ENCODE measurements around the gene CEP164. TPM values are rescaled to one million over a fixed set of nuclear protein-coding genes. Genes with fewer than 3 reads are reported as not detected.

CEP164 gene
- total RNA-seq, 2 experiments from 2014 or later: 29.3 to 32.6 TPM

- Mint-ChIP-seq H3K27me3 (no peaks in the 10 kb centered on the region), H3K9me3 (no peaks in the 10 kb centered on the region), H3K27ac (no peak overlapping the region), H3K36me3 (no peaks in the 10 kb centered on the region), H3K4me3 (no peak overlapping the region), H3K4me1 (ENCODE audit: low read depth) (no peaks in the 10 kb centered on the region)
- no peak for DNase-seq
- intact Hi-C loops (cut with micrococcal nuclease): loop anchor here (10.0 kb wide), 1 partner anchor 95 kb away; no protein-coding TSS in a partner anchor
- ChIA-PET POLR2A (no interaction called here), CTCF (interaction anchor here (1.0 kb wide), 1 partner anchor 10 kb away, joined by 3 read pairs; no protein-coding TSS in a partner anchor)
Measured at GRCh38 chr11:117420143-117420485, 92.5 kb downstream of the CEP164 start.

GRCh38 chr11:117420598-117420997, 92.9 kb downstream of the CEP164 start:
- H3K9me3 Mint-ChIP-seq: no peaks in the 10 kb centered on the region
- no peaks in the 10 kb centered on the region for H3K27me3 Mint-ChIP-seq
- H3K27ac Mint-ChIP-seq: no peak overlapping the region
- intact Hi-C loops (cut with micrococcal nuclease): loop anchor here (10.0 kb wide), 1 partner anchor 94 kb away; no protein-coding TSS in a partner anchor
- no peak overlapping the region for H3K4me3 Mint-ChIP-seq
- DNase-seq: no peak
- ChIA-PET POLR2A (no interaction called here), CTCF (interaction anchor here (1.0 kb wide), 1 partner anchor 47 kb away, joined by 3 read pairs; no protein-coding TSS in a partner anchor)
- H3K4me1 Mint-ChIP-seq (ENCODE audit: low read depth): no peaks in the 10 kb centered on the region
- H3K36me3 Mint-ChIP-seq: no peaks in the 10 kb centered on the region

- H3K36me3 Mint-ChIP-seq: no peaks in the 10 kb centered on the region
- POLR2A ChIA-PET: no interaction called here
- intact Hi-C loops (cut with micrococcal nuclease): loop anchor here (10.0 kb wide), 1 partner anchor 94 kb away; no protein-coding TSS in a partner anchor
- H3K4me1 Mint-ChIP-seq (ENCODE audit: low read depth): no peaks in the 10 kb centered on the region
- no peak overlapping the region for H3K4me3 Mint-ChIP-seq
- H3K27ac Mint-ChIP-seq: no peak overlapping the region
- H3K9me3 Mint-ChIP-seq: no peaks in the 10 kb centered on the region
- DNase-seq: no peak
- CTCF ChIA-PET: interaction anchor here (1.0 kb wide), 1 partner anchor 46 kb away, joined by 3 read pairs; no protein-coding TSS in a partner anchor
- H3K27me3 Mint-ChIP-seq: no peaks in the 10 kb centered on the region
Measured at GRCh38 chr11:117421041-117421440, 93.4 kb downstream of the CEP164 start.

DNA sequence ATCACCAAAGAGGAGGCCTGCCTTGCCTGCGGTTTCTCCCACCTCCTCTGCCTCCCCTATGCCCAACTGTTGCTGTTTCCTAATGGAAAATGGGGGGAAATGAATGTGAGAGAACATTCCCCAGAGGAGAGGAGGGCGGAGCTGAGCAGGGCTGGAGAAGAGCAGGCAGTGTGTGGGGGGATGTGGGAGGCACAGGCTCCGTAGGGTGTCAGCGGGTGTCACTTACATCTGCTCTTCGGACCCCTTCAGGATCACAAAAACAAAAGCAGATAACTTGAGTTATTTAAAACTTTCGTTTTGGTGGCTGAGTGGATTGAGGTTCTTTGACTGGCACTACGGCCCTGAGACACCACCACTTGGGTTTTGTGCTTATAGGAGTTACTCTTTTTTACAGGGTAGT, 93.8 kb downstream of the CEP164 start:
- Mint-ChIP-seq H3K36me3 (no peaks in the 10 kb centered on the region), H3K27ac (no peak overlapping the region), H3K9me3 (no peaks in the 10 kb centered on the region), H3K4me1 (ENCODE audit: low read depth) (peaks cover 2% of the 10 kb centered on the region), H3K4me3 (no peak overlapping the region), H3K27me3 (no peaks in the 10 kb centered on the region)
- no peak for DNase-seq
- POLR2A ChIA-PET: no interaction called here
- intact Hi-C loops (cut with micrococcal nuclease): loop anchor here (10.0 kb wide), 1 partner anchor 93 kb away; no protein-coding TSS in a partner anchor
- CTCF ChIA-PET: interaction anchor here (1.0 kb wide), 1 partner anchor 46 kb away, joined by 3 read pairs; no protein-coding TSS in a partner anchor

- Mint-ChIP-seq H3K4me1 (ENCODE audit: low read depth) (peaks cover 4% of the 10 kb centered on the region), H3K27me3 (no peaks in the 10 kb centered on the region), H3K27ac (no peak overlapping the region), H3K9me3 (no peaks in the 10 kb centered on the region), H3K36me3 (no peaks in the 10 kb centered on the region), H3K4me3 (no peak overlapping the region)
- intact Hi-C loops (cut with micrococcal nuclease): loop anchor here (10.0 kb wide), 1 partner anchor 92 kb away; no protein-coding TSS in a partner anchor
- CTCF ChIA-PET: interaction anchor here (0.6 to 5.7 kb wide), 5 partner anchors 9 to 196 kb away, joined by 3 to 142 read pairs (median 3); no protein-coding TSS in a partner anchor
- no peak for DNase-seq
- POLR2A ChIA-PET: no interaction called here
Measured at GRCh38 chr11:117423046-117423575, 95.5 kb downstream of the CEP164 start.

GRCh38 chr11:117424781-117425180, 97.1 kb downstream of the CEP164 start:
- Mint-ChIP-seq H3K36me3 (no peaks in the 10 kb centered on the region), H3K27ac (no peak overlapping the region), H3K9me3 (no peaks in the 10 kb centered on the region), H3K4me3 (no peak overlapping the region), H3K4me1 (ENCODE audit: low read depth) (peaks cover 4% of the 10 kb centered on the region), H3K27me3 (no peaks in the 10 kb centered on the region)
- intact Hi-C loops (cut with micrococcal nuclease): loop anchor here (5.0 to 10.0 kb wide), 2 partner anchors 90 to 383 kb away; no protein-coding TSS in a partner anchor
- ChIA-PET CTCF (interaction anchor here (0.6 to 5.7 kb wide), 18 partner anchors 11 to 629 kb away, joined by 3 to 142 read pairs (median 11); no protein-coding TSS in a partner anchor), POLR2A (no interaction called here)
- DNase-seq: no peak

DNA sequence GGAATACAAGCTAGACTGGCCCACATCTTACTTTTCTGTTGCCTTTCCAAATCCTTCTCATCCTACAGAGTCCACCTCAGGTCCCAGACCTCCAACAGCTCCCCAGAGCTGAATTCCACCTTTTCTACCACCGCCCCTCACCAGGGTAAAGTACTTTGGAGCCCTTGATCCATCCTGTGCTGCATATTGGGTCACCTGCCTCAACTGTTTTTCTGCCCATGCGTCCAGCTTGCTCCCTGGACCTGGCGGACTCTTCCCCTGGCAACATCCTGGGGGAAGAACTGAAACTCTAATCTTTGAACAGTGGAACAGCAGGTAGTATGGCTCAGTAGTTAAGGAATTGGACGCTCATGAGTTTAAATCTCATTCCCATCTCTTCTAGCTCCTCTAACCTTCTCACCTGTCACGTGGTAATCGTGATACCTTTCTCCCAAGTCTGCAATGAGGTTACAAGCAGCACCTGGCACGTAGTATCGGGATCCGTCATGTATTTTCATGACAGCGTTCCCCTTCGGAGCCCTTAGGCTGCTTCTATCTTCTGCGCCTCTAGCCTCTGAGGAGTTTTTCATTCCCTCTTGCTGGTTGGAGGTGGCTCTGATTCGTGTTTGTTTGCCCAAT, 98.1 kb downstream of the CEP164 start:
- POLR2A ChIA-PET: no interaction called here

GRCh38 chr11:117426297-117426685, 98.6 kb downstream of the CEP164 start:
- intact Hi-C loops (cut with micrococcal nuclease): loop anchor here (1.0 to 10.0 kb wide), 4 partner anchors 53 to 381 kb away; no protein-coding TSS in a partner anchor
- ChIA-PET POLR2A (interaction anchor here (1.0 kb wide), 1 partner anchor 49 kb away, joined by 3 read pairs; no protein-coding TSS in a partner anchor), CTCF (interaction anchor here (0.6 to 5.7 kb wide), 91 partner anchors 8 to 668 kb away, joined by 3 to 142 read pairs (median 4); partner anchors contain the start of gene CEP164)
- peak; percentile 80 for DNase-seq
- no peaks in the 10 kb centered on the region for H3K27me3 Mint-ChIP-seq
- no peak overlapping the region for H3K27ac Mint-ChIP-seq
- no peak overlapping the region for H3K4me3 Mint-ChIP-seq
- H3K4me1 Mint-ChIP-seq (ENCODE audit: low read depth): peaks cover 4% of the 10 kb centered on the region
- H3K36me3 Mint-ChIP-seq: no peaks in the 10 kb centered on the region
- no peaks in the 10 kb centered on the region for H3K9me3 Mint-ChIP-seq

More for the DNA sequence above, 98.1 kb downstream of the CEP164 start:
- Mint-ChIP-seq H3K36me3 (no peaks in the 10 kb centered on the region), H3K4me3 (no peak overlapping the region), H3K27ac (no peak overlapping the region), H3K27me3 (no peaks in the 10 kb centered on the region), H3K9me3 (no peaks in the 10 kb centered on the region), H3K4me1 (ENCODE audit: low read depth) (peaks cover 4% of the 10 kb centered on the region)
- DNase-seq: no peak
- CTCF ChIA-PET: interaction anchor here (0.6 to 5.7 kb wide), 84 partner anchors 8 to 628 kb away, joined by 3 to 142 read pairs (median 4); partner anchors contain the start of gene CEP164
- intact Hi-C loops (cut with micrococcal nuclease): loop anchor here (1.0 to 10.0 kb wide), 4 partner anchors 54 to 382 kb away; no protein-coding TSS in a partner anchor

DNA sequence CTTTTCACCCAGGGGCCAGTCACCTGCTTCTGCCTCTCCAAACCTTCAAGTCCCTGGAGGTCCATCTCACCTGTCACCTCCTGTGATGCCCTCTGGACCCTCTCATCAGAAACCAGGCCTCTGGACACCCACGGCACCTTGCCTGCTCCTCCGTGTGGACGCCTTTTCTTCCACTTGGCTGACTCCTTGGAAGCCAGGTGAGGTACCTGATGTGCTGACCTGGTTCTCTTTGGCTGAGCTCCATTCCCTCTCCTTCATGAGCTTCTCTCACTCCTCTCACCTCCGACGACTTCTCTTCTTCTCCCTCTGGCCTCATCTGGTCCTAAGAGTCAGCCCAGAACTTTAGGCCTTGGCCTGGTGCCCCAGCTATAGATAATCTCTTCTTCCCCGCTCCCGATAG, 99.3 kb downstream of the CEP164 start:
- Mint-ChIP-seq H3K4me3 (no peak overlapping the region), H3K36me3 (no peaks in the 10 kb centered on the region), H3K9me3 (no peaks in the 10 kb centered on the region), H3K27me3 (no peaks in the 10 kb centered on the region), H3K4me1 (ENCODE audit: low read depth) (peaks cover 4% of the 10 kb centered on the region), H3K27ac (no peak overlapping the region)
- POLR2A ChIA-PET: interaction anchor here (1.0 kb wide), 1 partner anchor 49 kb away, joined by 3 read pairs; no protein-coding TSS in a partner anchor
- intact Hi-C loops (cut with micrococcal nuclease): loop anchor here (1.0 to 10.0 kb wide), 4 partner anchors 52 to 380 kb away; no protein-coding TSS in a partner anchor
- DNase-seq: no peak
- CTCF ChIA-PET: interaction anchor here (0.6 to 5.7 kb wide), 52 partner anchors 9 to 520 kb away, joined by 3 to 142 read pairs (median 5); partner anchors contain the start of gene CEP164

- no peak overlapping the region for H3K4me3 Mint-ChIP-seq
- POLR2A ChIA-PET: interaction anchor here (1.0 kb wide), 1 partner anchor 50 kb away, joined by 3 read pairs; no protein-coding TSS in a partner anchor
- CTCF ChIA-PET: interaction anchor here (1.0 to 5.7 kb wide), 14 partner anchors 14 to 389 kb away, joined by 3 to 142 read pairs (median 11); no protein-coding TSS in a partner anchor
- no peak overlapping the region for H3K27ac Mint-ChIP-seq
- H3K27me3 Mint-ChIP-seq: no peaks in the 10 kb centered on the region
- H3K4me1 Mint-ChIP-seq (ENCODE audit: low read depth): peaks cover 4% of the 10 kb centered on the region
- H3K36me3 Mint-ChIP-seq: no peaks in the 10 kb centered on the region
- no peak for DNase-seq
- intact Hi-C loops (cut with micrococcal nuclease): loop anchor here (5.0 to 10.0 kb wide), 2 partner anchors 87 to 380 kb away; no protein-coding TSS in a partner anchor
- H3K9me3 Mint-ChIP-seq: no peaks in the 10 kb centered on the region
Measured at GRCh38 chr11:117427356-117427874, 99.8 kb downstream of the CEP164 start.

- Mint-ChIP-seq H3K27me3 (no peaks in the 10 kb centered on the region), H3K4me3 (no peak overlapping the region), H3K36me3 (no peaks in the 10 kb centered on the region), H3K27ac (no peak overlapping the region), H3K9me3 (no peaks in the 10 kb centered on the region), H3K4me1 (ENCODE audit: low read depth) (peaks cover 4% of the 10 kb centered on the region)
- CTCF ChIA-PET: interaction anchor here (0.6 to 1.2 kb wide), 4 partner anchors 14 to 379 kb away, joined by 3 read pairs; no protein-coding TSS in a partner anchor
- intact Hi-C loops (cut with micrococcal nuclease): loop anchor here (5.0 to 10.0 kb wide), 2 partner anchors 86 to 379 kb away; no protein-coding TSS in a partner anchor
- POLR2A ChIA-PET: no interaction called here
- no peak for DNase-seq
Measured at GRCh38 chr11:117428186-117428855, 100.7 kb downstream of the CEP164 start.

All from activated CD4-positive, alpha-beta memory T cell treated with anti-CD3 and anti-CD28 coated beads for 36 hours (primary cell).